HL-60 (cell line): Measurements from ENCODE around the gene RGS6. TPM values are rescaled to one million over a fixed set of nuclear protein-coding genes. Genes with fewer than 3 reads are reported as not detected.

Source experiments
- DNase-seq, 2 experiments: peaks; one replicate each; pipeline ENCODE4 v3.0.0-alpha.2; 2010 to 2020; ENCODE audit warnings: low read depth in 1 of 2, low spot score in 1 of 2
- H3K27ac ChIP-seq: fragments of 250-450 bp; sonication (Bioruptor Pico); replicated peaks from 2 replicates; pipeline ENCODE4 v1.5.1; 2020; ENCODE audit warnings: mild to moderate bottlenecking, moderate library complexity
- H3K27me3 ChIP-seq: fragments of 250-450 bp; sonication (Bioruptor Pico); 2 replicates; pipeline ENCODE4 v1.5.1; 2021; ENCODE audit warnings: mild to moderate bottlenecking, moderate library complexity; ENCODE audit not compliant: insufficient read depth, poor library complexity, severe bottlenecking
- H3K4me3 ChIP-seq: replicated peaks from 2 replicates; pipeline ENCODE4 v1.5.1; 2011; ENCODE audit warnings: mild to moderate bottlenecking, control low read depth, low read length; ENCODE audit not compliant: insufficient read depth
- CTCF ChIP-seq: IDR thresholded peaks from one replicate; pipeline ENCODE4 v1.5.1; 2011; ENCODE audit warnings: low read length, control low read depth, inconsistent platforms; ENCODE audit not compliant: insufficient read depth
- GABPA ChIP-seq: IDR thresholded peaks from 2 replicates; pipeline ENCODE4 v1.6.1; 2012; ENCODE audit warnings: low read depth
- POLR2AphosphoS5 ChIP-seq: IDR thresholded peaks from 2 replicates; pipeline ENCODE4 v1.6.1; 2012; ENCODE audit warnings: low read depth
- REST ChIP-seq: IDR thresholded peaks from 2 replicates; pipeline ENCODE4 v1.6.1; 2012; ENCODE audit warnings: low read depth; ENCODE audit not compliant: insufficient replicate concordance
- SPI1 ChIP-seq: IDR thresholded peaks from 2 replicates; pipeline ENCODE4 v1.6.1; 2012; ENCODE audit warnings: low read depth, mild to moderate bottlenecking, borderline replicate concordance
- microRNA-seq: library from miRNA; unstranded; fragments of <30 nt; microRNA quantifications from one replicate; pipeline ENCODE4, GENCODE V29; 2018

Gene RGS6

GRCh38 chr14:72615451-72616121, 683.4 kb downstream of the RGS6 start:
- no peak for DNase-seq
- no peak overlapping the region for H3K27ac ChIP-seq
- no peak for TF ChIP-seq POLR2AphosphoS5
- no peak for TF ChIP-seq SPI1
- no peak for TF ChIP-seq CTCF
- TF ChIP-seq REST, result no peak
- no peak for TF ChIP-seq GABPA
- no peak overlapping the region for H3K4me3 ChIP-seq
- no peaks in the 10 kb centered on the region for H3K27me3 ChIP-seq

Small RNA genes lying within 50 kb of the gene (microRNA-seq; reads per million reads assigned to microRNA genes)
- gene MIR7843, result not detected
